Endothelial cell (in vitro differentiated cells): ENCODE results near the gene CKAP4. TPM values are rescaled to one million over a fixed set of nuclear protein-coding genes. Genes with fewer than 3 reads are reported as not detected.

Experiments used
- DNase-seq: peaks from one replicate; pipeline ENCODE4 v3.0.0; 2021; ENCODE audit warnings: low spot score
- H3K27ac Mint-ChIP-seq: one replicate; pipeline ENCODE4 v1.8.0; 2021; ENCODE audit warnings: mixed read lengths, inconsistent platforms; ENCODE audit not compliant: unreplicated experiment
- H3K27me3 Mint-ChIP-seq: one replicate; pipeline ENCODE4 v1.8.0; 2021; ENCODE audit warnings: mild to moderate bottlenecking, moderate library complexity, mixed read lengths, inconsistent platforms; ENCODE audit not compliant: unreplicated experiment
- H3K36me3 Mint-ChIP-seq: one replicate; pipeline ENCODE4 v1.8.0; 2021; ENCODE audit warnings: mild to moderate bottlenecking, low read depth, mixed read lengths, inconsistent platforms; ENCODE audit not compliant: unreplicated experiment
- H3K4me1 Mint-ChIP-seq: one replicate; pipeline ENCODE4 v1.8.0; 2021; ENCODE audit warnings: mild to moderate bottlenecking, mixed read lengths, inconsistent platforms; ENCODE audit not compliant: unreplicated experiment
- H3K4me3 Mint-ChIP-seq: one replicate; pipeline ENCODE4 v1.8.0; 2021; ENCODE audit warnings: mild to moderate bottlenecking, mixed read lengths, inconsistent platforms; ENCODE audit not compliant: unreplicated experiment
- H3K9me3 Mint-ChIP-seq: one replicate; pipeline ENCODE4 v1.8.0; 2021; ENCODE audit warnings: mixed read lengths, inconsistent platforms; ENCODE audit not compliant: unreplicated experiment
- CTCF ChIP-seq: fragments of 200-600 bp; sonication (generic); IDR thresholded peaks from one replicate; pipeline ENCODE4 v1.5.0; 2021; ENCODE audit warnings: antibody characterized with exemption; ENCODE audit not compliant: unreplicated experiment
- total RNA-seq: library from RNA; stranded (reverse); fragmentation: NEBNext Ultra II Directional; extraction: Animal tissue kit (Norgen Biotek cat#: 25700); gene quantifications from one replicate; pipeline ENCODE4 v1.2.1, GENCODE V29; 2021; ENCODE audit not compliant: unreplicated experiment

Gene CKAP4
- total RNA-seq, 1 donor from 2014 or later, result 76.7 TPM

- Mint-ChIP-seq H3K27me3 (no peaks in the 10 kb centered on the region), H3K27ac (no peak overlapping the region), H3K9me3 (no peaks in the 10 kb centered on the region), H3K4me1 (peaks cover 3% of the 10 kb centered on the region), H3K36me3 (no peaks in the 10 kb centered on the region), H3K4me3 (no peak overlapping the region)
- no peak for TF ChIP-seq CTCF
- no peak for DNase-seq
These were observed 8.7 kb upstream of the CKAP4 start for GRCh38 chr12:106256524-106256923.

GRCh38 chr12:106255952-106256351 lies 8.1 kb upstream of the CKAP4 start:
- Mint-ChIP-seq H3K27ac (no peak overlapping the region), H3K36me3 (no peaks in the 10 kb centered on the region), H3K9me3 (no peaks in the 10 kb centered on the region), H3K27me3 (no peaks in the 10 kb centered on the region), H3K4me3 (no peak overlapping the region), H3K4me1 (peaks cover 5% of the 10 kb centered on the region)
- no peak for TF ChIP-seq CTCF
- no peak for DNase-seq

- Mint-ChIP-seq H3K27ac (no peak overlapping the region), H3K4me1 (peaks cover 5% of the 10 kb centered on the region), H3K36me3 (no peaks in the 10 kb centered on the region), H3K4me3 (no peak overlapping the region), H3K9me3 (no peaks in the 10 kb centered on the region), H3K27me3 (no peaks in the 10 kb centered on the region)
- no peak for TF ChIP-seq CTCF
- no peak for DNase-seq
These were observed 7.7 kb upstream of the CKAP4 start for GRCh38 chr12:106255493-106255892.

GRCh38 chr12:106254724-106255123 lies 6.9 kb upstream of the CKAP4 start:
- Mint-ChIP-seq H3K36me3 (no peaks in the 10 kb centered on the region), H3K27me3 (no peaks in the 10 kb centered on the region), H3K4me3 (no peak overlapping the region), H3K27ac (no peak overlapping the region), H3K9me3 (no peaks in the 10 kb centered on the region), H3K4me1 (peaks cover 5% of the 10 kb centered on the region)
- no peak for DNase-seq
- TF ChIP-seq CTCF, result no peak

- Mint-ChIP-seq H3K27ac (no peak overlapping the region), H3K4me1 (peaks cover 15% of the 10 kb centered on the region), H3K27me3 (no peaks in the 10 kb centered on the region), H3K9me3 (no peaks in the 10 kb centered on the region), H3K36me3 (no peaks in the 10 kb centered on the region), H3K4me3 (no peak overlapping the region)
- TF ChIP-seq CTCF, result no peak
- no peak for DNase-seq
These were observed 4.0 kb upstream of the CKAP4 start for GRCh38 chr12:106251631-106252455.
